Thymus (tissue), 11 donors: ENCODE data around the gene NSUN3. TPM values are rescaled to one million over a fixed set of nuclear protein-coding genes. Genes with fewer than 3 reads are reported as not detected.
"Not testable (repeated sequence)": the region's sequence is repeated elsewhere in the genome, so short reads cannot be mapped to it uniquely, and the experiment has no call there.

Experiments used
- DNase-seq, 9 donors: peaks; one replicate each; pipeline ENCODE4 v3.0.0-alpha.2; 2013; ENCODE audit warnings: low spot score in 9 of 9, low read depth in 6 of 9, missing footprints in 1 of 9
- H3K27ac ChIP-seq, 2 donors: one replicate each; pipeline ENCODE4 v1.5.1; 2013; ENCODE audit warnings: control low read depth in 1 of 2, low read depth in 1 of 2, low read length in 1 of 2, mild to moderate bottlenecking in 1 of 2, moderate library complexity in 1 of 2
- H3K27me3 ChIP-seq, 2 donors: one replicate each; pipeline ENCODE4 v1.5.1; 2013; ENCODE audit warnings: low read length in 1 of 2; ENCODE audit not compliant: control insufficient read depth in 2 of 2, insufficient read depth in 1 of 2
- H3K36me3 ChIP-seq, 2 donors: one replicate each; pipeline ENCODE4 v1.5.1; 2013; ENCODE audit warnings: low read length in 1 of 2, mild to moderate bottlenecking in 1 of 2, moderate library complexity in 1 of 2; ENCODE audit not compliant: control insufficient read depth in 2 of 2, insufficient read depth in 2 of 2
- H3K4me1 ChIP-seq, 2 donors: one replicate each; pipeline ENCODE4 v1.5.1; 2013; ENCODE audit warnings: low read length in 2 of 2; ENCODE audit not compliant: control insufficient read depth in 2 of 2, insufficient read depth in 2 of 2
- H3K4me3 ChIP-seq, 2 donors: one replicate each; pipeline ENCODE4 v1.5.1; 2013; ENCODE audit warnings: low read length in 2 of 2, control low read depth in 1 of 2, mild to moderate bottlenecking in 1 of 2
- H3K9me3 ChIP-seq, 2 donors: one replicate each; pipeline ENCODE4 v1.5.1; 2013; ENCODE audit warnings: low read length in 1 of 2, mild to moderate bottlenecking in 1 of 2; ENCODE audit not compliant: control insufficient read depth in 2 of 2, insufficient read depth in 1 of 2
- WGBS: extraction: QIAGEN DNeasy Blood & Tissue Kit; methylation state at CpG from one replicate; pipeline ENCODE4 v1.1.7; 2013; 5-methylcytosine and 5-hydroxymethylcytosine counted together
- polyA plus RNA-seq: library from polyadenylated mRNA; stranded (reverse); fragments of 200-250 nt; gene quantifications from one replicate; pipeline ENCODE4 v1.2.3, GENCODE V29; 2013
- total RNA-seq: library from RNA; stranded (reverse); fragments of 120-200 nt; gene quantifications from one replicate; pipeline ENCODE4 v1.2.4, GENCODE V29; 2013
- donor health status: healthy.

The NSUN3 gene
- total and polyA plus RNA-seq, 2 donors: 8.7 to 11.1 TPM

DNA sequence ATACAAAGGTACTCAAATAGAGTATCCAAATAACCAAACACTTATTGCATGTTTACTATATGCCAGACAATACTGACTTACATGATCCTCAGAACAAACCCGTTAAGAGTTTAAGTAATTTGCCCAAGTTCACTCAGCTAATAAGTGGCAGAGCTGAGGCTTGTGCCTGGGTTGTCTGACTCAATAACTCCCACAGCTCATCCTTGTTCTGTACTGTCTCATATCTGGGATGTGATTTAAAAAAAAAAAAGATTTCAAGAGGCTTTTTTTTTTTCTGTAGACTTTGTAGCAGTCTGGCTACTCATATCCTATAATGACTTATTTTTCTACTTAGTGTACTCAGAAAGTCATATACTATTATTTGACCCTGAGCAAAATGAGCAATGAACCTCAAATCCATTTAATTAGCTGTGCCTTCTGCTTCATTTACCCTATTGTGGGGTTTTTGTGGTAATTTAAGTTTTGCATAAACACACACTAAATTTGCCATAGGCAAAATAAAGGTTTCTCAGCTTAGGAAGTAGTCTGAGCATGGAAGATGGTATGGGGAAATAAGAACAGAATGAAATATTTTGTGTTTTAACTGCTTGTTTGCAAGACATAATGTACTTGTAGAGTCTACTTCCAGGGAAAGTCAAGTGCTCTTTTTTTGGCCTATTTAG is 3.1 kb downstream of the NSUN3 start:
- Histone ChIP-seq H3K9me3 (no peaks in the 10 kb centered on the region), H3K27ac (no peak overlapping the region), H3K36me3 (peaks cover 3 to 15% of the 10 kb centered on the region in 2 donors), H3K27me3 (no peaks in the 10 kb centered on the region), H3K4me3 (no peak overlapping the region), H3K4me1 (peaks cover 7 to 8% of the 10 kb centered on the region in 2 donors)
- DNase-seq: no peak
- 98% methylated on average over 1 of the region's 1 CpG for WGBS

DNA sequence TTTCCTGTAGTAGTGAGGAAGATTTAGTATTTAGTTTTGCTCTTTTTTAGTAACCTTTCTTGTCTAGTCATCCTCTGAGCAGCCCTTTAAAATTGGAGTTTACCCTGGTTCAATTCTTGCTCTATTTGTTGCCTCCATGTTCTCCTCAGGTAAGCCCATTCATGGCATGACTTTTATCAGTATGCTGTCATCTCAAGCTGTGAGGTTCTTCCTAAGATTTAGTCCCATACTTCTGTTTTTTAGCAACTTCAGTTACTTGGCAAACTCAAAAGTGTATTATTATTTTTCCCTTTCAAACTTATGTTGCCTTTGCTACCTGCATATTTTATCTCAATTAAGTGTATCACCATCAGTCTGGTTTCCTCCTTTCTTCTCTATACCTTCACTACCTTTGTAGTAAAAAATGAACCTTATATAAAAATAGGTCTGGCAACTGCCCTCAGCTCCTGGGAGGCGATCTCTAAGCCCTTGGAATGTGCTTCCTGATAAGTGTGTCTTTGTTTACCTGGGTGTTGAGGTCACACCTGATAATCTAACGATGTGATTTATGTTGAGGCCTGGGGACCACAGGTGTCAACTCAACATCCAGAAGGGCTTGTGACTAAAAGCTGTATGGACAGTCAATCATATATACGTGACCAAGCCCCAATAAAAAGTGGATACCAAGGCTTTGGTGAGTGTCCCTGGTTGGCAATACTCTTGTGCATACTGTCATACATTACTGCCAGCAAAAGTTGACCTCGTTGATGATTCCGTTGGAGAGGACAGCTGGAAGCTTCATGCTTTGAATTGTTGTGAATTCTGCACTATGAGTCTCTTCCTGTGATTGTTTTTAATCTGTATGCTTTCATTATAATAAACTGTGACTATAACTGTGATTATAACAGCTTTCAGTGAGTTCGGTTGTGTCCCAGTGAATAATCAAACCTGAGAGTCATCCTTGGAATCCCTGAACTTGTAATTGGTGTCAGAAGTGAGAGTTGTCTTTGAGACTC is 3.9 kb downstream of the NSUN3 start:
- 97% methylated on average over 6 of the region's 6 CpGs for WGBS
- no peak for DNase-seq
- no peak overlapping the region for H3K27ac ChIP-seq
- no peaks in the 10 kb centered on the region for H3K9me3 ChIP-seq
- no peak overlapping the region for H3K4me3 ChIP-seq
- peaks cover 3 to 15% of the 10 kb centered on the region in 2 donors for H3K36me3 ChIP-seq
- H3K27me3 ChIP-seq: no peaks in the 10 kb centered on the region
- H3K4me1 ChIP-seq: peaks cover 7 to 8% of the 10 kb centered on the region in 2 donors

GRCh38 chr3:94069194-94069813 is 6.4 kb downstream of the NSUN3 start:
- no peaks in the 10 kb centered on the region for H3K27me3 ChIP-seq
- H3K4me3 ChIP-seq: no peak overlapping the region
- peaks cover 3 to 15% of the 10 kb centered on the region in 2 donors for H3K36me3 ChIP-seq
- H3K27ac ChIP-seq: no peak overlapping the region
- no peaks in the 10 kb centered on the region for H3K9me3 ChIP-seq
- 55% methylated on average over 4 of the region's 4 CpGs for WGBS
- H3K4me1 ChIP-seq: no peaks in the 10 kb centered on the region
- peak in 1 of 9 donors; percentile 18 for DNase-seq

DNA sequence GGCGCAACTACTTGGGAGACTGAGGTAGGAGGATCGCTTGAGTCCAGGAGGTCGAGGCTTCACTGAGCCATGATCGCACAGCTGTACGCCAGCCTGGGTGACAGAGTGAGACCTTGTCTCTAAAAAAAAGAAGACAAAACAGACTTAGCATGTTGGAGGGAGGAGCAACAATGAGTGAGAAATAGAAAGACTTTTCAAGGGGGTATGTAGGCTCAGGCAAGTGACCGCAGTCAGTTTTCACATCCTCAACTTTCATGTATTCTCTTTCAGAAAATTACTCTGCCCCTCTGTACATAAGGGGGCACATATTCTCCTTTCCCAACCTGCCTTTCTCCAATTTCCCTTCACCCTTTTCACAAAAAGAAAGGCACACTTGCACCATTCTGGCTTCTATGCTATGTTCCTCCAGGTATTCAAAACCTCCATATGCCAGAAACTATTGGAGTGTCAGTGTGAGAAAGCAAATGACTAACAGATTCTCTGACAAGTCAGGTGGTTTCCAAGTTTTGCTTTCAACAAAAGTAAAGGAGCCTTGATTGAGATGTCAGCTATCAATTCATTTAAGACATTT is 7.6 kb downstream of the NSUN3 start:
- 98% methylated on average over 6 of the region's 6 CpGs for WGBS
- no peak for DNase-seq

DNA sequence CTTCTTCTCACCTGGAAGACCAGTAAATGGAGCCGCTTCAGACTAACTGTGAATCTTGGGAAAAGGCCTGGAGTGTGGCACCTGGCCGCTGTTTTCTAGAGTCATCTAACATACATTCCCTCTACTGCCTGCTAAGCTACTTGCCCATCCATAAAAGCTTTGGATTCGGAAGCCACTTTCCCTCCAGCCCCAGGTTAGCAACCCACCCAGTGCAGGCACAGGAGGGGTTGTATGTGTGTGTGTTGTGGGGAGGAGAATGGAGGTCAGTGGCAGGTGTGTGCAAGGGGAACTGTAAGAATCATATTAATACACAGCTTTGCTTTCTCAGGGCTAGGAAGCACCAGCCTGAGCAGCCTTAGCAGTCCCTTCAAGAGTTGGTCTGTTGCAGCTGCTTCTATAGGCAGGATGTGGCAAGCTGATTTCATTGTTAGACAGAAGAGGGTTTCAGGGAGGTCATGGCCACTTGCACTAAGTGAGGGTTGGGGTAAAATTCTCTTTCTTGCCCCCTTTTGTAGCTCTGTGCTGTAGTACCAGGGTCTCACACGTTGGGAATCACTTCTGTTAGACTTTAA is 8.9 kb downstream of the NSUN3 start:
- no peaks in the 10 kb centered on the region for H3K27me3 ChIP-seq
- no peak overlapping the region for H3K27ac ChIP-seq
- H3K4me3 ChIP-seq: no peak overlapping the region
- peak in 2 of 9 donors; percentile 23 to 39 for DNase-seq
- H3K36me3 ChIP-seq: peaks cover 3 to 15% of the 10 kb centered on the region in 2 donors
- no peaks in the 10 kb centered on the region for H3K4me1 ChIP-seq
- H3K9me3 ChIP-seq: no peaks in the 10 kb centered on the region
- WGBS: 94% methylated on average over 4 of the region's 4 CpGs

More for the DNA sequence above, 7.6 kb downstream of the NSUN3 start:
- H3K36me3 ChIP-seq: peaks cover 3 to 12% of the 10 kb centered on the region in 2 donors
- H3K27ac ChIP-seq: no peak overlapping the region
- no peak overlapping the region for H3K4me3 ChIP-seq
- H3K4me1 ChIP-seq: no peaks in the 10 kb centered on the region
- H3K27me3 ChIP-seq: no peaks in the 10 kb centered on the region
- H3K9me3 ChIP-seq: no peaks in the 10 kb centered on the region

GRCh38 chr3:94076055-94076454 is 13.2 kb downstream of the NSUN3 start:
- H3K4me1 ChIP-seq: no peaks in the 10 kb centered on the region
- H3K27me3 ChIP-seq: no peaks in the 10 kb centered on the region
- no peak overlapping the region for H3K27ac ChIP-seq
- H3K36me3 ChIP-seq: peaks cover 0 to 6% of the 10 kb centered on the region in 2 donors
- DNase-seq: no peak
- H3K9me3 ChIP-seq: no peaks in the 10 kb centered on the region
- H3K4me3 ChIP-seq: no peak overlapping the region
- WGBS: 97% methylated on average over 3 of the region's 3 CpGs

DNA sequence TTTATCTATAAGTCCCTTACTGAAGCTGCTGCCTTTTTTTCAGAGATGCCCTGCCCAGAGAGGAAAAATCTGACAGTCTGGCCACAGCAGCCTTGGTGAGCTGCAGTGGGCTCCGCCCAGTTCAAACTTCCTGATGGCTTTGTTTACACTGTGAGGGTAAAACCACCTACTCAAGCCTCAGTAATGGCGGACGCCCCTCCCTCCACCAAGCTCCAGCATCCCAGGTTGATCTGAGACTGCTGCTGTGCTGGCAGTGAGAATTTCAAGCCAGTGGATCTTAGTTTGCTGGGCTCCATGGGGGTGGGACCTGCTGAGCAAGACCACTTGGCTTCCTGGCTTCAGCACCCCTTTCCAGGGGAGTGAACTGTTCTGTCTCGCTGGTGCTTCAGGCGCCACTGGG is 17.7 kb downstream of the NSUN3 start:
- not testable (repeated sequence) for H3K9me3 ChIP-seq, H3K27me3 ChIP-seq, H3K27ac ChIP-seq, DNase-seq, H3K4me3 ChIP-seq, H3K4me1 ChIP-seq, H3K36me3 ChIP-seq
- WGBS: 97% methylated on average over 5 of the region's 5 CpGs

DNA sequence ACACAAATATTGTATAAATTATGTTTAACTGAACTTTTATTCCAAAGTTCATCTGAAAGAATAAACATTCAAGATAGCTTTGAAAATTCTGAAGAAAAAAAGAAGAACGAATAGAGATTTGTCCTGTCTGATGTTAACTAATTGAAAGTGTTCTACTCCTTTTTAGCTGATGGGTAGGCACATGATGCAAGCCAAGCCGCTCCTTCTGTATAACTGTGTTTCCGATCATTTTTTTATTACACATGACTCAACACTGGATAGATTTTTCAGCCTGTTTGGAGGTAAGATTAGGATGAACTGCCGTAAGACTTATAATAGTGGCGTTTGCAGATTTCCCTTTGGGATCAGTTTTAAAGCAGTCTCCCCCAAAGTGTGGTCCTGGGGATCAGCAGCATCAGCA is 19.0 kb downstream of the NSUN3 start:
- H3K4me3 ChIP-seq: no peak overlapping the region
- no peak overlapping the region for H3K27ac ChIP-seq
- DNase-seq: no peak
- H3K9me3 ChIP-seq: no peaks in the 10 kb centered on the region
- 97% methylated on average over 5 of the region's 5 CpGs for WGBS
- no peaks in the 10 kb centered on the region for H3K27me3 ChIP-seq
- peaks cover 3 to 8% of the 10 kb centered on the region in 2 donors for H3K36me3 ChIP-seq
- no peaks in the 10 kb centered on the region for H3K4me1 ChIP-seq
